Prostate gland (tissue), 2 donors: Measurements from ENCODE around the gene PNPLA4.

Source experiments
- POLR2A ChIP-seq: fragments of 450-650 bp; IDR thresholded peaks from one replicate; pipeline ENCODE4 v1.6.1; 2016; ENCODE audit warnings: antibody characterized with exemption, mild to moderate bottlenecking
- POLR2AphosphoS5 ChIP-seq: sonication (generic); formaldehyde crosslinking; IDR thresholded peaks from one replicate; pipeline ENCODE4 v1.6.1; 2017; ENCODE audit warnings: antibody characterized with exemption
- TF ChIP-seq, protein P1 (sequence below), 4 experiments: fragments of 200-600 bp in 2 of 4; fragments of 450-650 bp in 2 of 4; sonication (generic) in 2 of 4; IDR thresholded peaks; 1 replicate in 3 of 4; 2 replicates in 1 of 4; pipeline ENCODE4 v1.5.1; 2016 to 2019; ENCODE audit warnings: antibody characterized with exemption in 4 of 4, mild to moderate bottlenecking in 2 of 4, moderate library complexity in 2 of 4

DNA sequence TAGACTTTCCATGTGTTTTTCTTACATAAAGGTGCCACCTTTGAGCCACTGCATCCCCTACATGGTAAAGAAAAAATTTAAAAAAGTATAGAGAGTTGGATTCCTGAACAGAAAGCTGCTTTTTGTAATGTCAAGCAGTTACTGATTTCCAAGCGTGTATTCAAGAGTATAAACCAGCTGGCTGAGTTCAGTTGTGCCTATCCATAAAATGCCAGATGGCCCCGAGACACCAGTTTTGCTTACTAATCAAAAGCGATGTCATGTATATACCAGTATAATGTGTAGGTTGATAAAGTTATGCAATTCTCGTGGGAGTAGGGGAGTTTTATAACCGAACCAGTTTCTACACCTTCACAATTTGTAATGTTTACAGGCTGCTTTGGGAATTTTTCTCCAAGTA, 26.2 kb upstream of the PNPLA4 start:
- TF ChIP-seq, protein P1, sequence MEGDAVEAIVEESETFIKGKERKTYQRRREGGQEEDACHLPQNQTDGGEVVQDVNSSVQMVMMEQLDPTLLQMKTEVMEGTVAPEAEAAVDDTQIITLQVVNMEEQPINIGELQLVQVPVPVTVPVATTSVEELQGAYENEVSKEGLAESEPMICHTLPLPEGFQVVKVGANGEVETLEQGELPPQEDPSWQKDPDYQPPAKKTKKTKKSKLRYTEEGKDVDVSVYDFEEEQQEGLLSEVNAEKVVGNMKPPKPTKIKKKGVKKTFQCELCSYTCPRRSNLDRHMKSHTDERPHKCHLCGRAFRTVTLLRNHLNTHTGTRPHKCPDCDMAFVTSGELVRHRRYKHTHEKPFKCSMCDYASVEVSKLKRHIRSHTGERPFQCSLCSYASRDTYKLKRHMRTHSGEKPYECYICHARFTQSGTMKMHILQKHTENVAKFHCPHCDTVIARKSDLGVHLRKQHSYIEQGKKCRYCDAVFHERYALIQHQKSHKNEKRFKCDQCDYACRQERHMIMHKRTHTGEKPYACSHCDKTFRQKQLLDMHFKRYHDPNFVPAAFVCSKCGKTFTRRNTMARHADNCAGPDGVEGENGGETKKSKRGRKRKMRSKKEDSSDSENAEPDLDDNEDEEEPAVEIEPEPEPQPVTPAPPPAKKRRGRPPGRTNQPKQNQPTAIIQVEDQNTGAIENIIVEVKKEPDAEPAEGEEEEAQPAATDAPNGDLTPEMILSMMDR (IDR thresholded peaks at IDR 0.05) = no peak
- TF ChIP-seq POLR2A (no peak), POLR2AphosphoS5 (no peak)
